Hepatocyte (in vitro differentiated cells): ENCODE measurements around the gene TWSG1. TPM values are rescaled to one million over a fixed set of nuclear protein-coding genes. Genes with fewer than 3 reads are reported as not detected.
"Not testable (repeated sequence)": the region's sequence is repeated elsewhere in the genome, so short reads cannot be mapped to it uniquely, and the experiment has no call there.

Experiments
- DNase-seq: peaks from one replicate; pipeline ENCODE4 v3.0.0-alpha.2; 2016; ENCODE audit warnings: low spot score
- H2AFZ ChIP-seq: fragments of 200-600 bp; sonication (generic); 2 replicates; pipeline ENCODE4 v1.6.0; 2016; ENCODE audit warnings: antibody characterized with exemption, mild to moderate bottlenecking
- H3K27ac ChIP-seq: fragments of 200-600 bp; sonication (generic); 2 replicates; pipeline ENCODE4 v1.5.1; 2016; ENCODE audit warnings: mild to moderate bottlenecking
- H3K27me3 ChIP-seq: fragments of 200-600 bp; sonication (generic); 2 replicates; pipeline ENCODE4 v1.6.1; 2016
- H3K36me3 ChIP-seq: fragments of 200-600 bp; sonication (generic); replicated peaks from 2 replicates; pipeline ENCODE4 v1.5.1; 2016; ENCODE audit warnings: low read depth; ENCODE audit not compliant: insufficient read depth
- H3K4me1 ChIP-seq: fragments of 200-600 bp; sonication (generic); 2 replicates; pipeline ENCODE4 v1.5.1; 2016; ENCODE audit warnings: mild to moderate bottlenecking, moderate library complexity; ENCODE audit not compliant: insufficient read depth
- H3K4me2 ChIP-seq: fragments of 200-600 bp; sonication (generic); 2 replicates; pipeline ENCODE4 v1.6.0; 2016
- H3K4me3 ChIP-seq: fragments of 200-600 bp; sonication (generic); 2 replicates; pipeline ENCODE4 v1.5.1; 2016; ENCODE audit warnings: mild to moderate bottlenecking
- H3K79me2 ChIP-seq: fragments of 200-600 bp; sonication (generic); 2 replicates; pipeline ENCODE4 v1.6.0; 2017; ENCODE audit warnings: mild to moderate bottlenecking
- H3K9me2 ChIP-seq: fragments of 200-600 bp; sonication (generic); replicated peaks from 2 replicates; pipeline ENCODE4 v1.6.0; 2017; ENCODE audit warnings: mild to moderate bottlenecking; ENCODE audit not compliant: insufficient read depth
- H3K9me3 ChIP-seq: fragments of 200-600 bp; sonication (generic); 2 replicates; pipeline ENCODE4 v1.5.1; 2016; ENCODE audit warnings: low read depth, mild to moderate bottlenecking
- H4K20me1 ChIP-seq: fragments of 200-600 bp; sonication (generic); 2 replicates; pipeline ENCODE4 v1.6.0; 2016; ENCODE audit warnings: mild to moderate bottlenecking; ENCODE audit not compliant: insufficient read depth, poor library complexity, severe bottlenecking
- EZH2 ChIP-seq: fragments of 200-600 bp; sonication (generic); IDR thresholded peaks from 2 replicates; pipeline ENCODE4 v1.6.1; 2016; ENCODE audit warnings: antibody characterized with exemption, mild to moderate bottlenecking, borderline replicate concordance
- EZH2phosphoT487 ChIP-seq: fragments of 200-600 bp; sonication (generic); IDR thresholded peaks from one replicate; pipeline ENCODE4 v1.6.1; 2018; ENCODE audit warnings: antibody characterized with exemption, mild to moderate bottlenecking, low read depth, moderate library complexity; ENCODE audit not compliant: unreplicated experiment, severe bottlenecking
- WGBS: methylation state at CpG from one replicate; pipeline ENCODE4 v1.1.6; 2016; ENCODE audit warnings: low lambda C conversion rate; ENCODE audit errors: missing lambda C conversion rate; 5-methylcytosine and 5-hydroxymethylcytosine counted together
- polyA plus RNA-seq: library from polyadenylated mRNA; unstranded; fragments of >200 nt; fragmentation: Nextera tagmentation; extraction: Ambion mirVana; gene quantifications from 2 replicates; pipeline ENCODE4 v1.2.1, GENCODE V29; 2016
- total RNA-seq: library from RNA; depleted of rRNA; stranded (reverse); fragments of >200 nt; gene quantifications from 2 replicates; pipeline ENCODE4 v1.2.3, GENCODE V29; 2014
- TF ChIP-seq, protein P1 (sequence below): fragments of 200-600 bp; sonication (generic); IDR thresholded peaks from 2 replicates; pipeline ENCODE4 v1.5.1; 2016; ENCODE audit warnings: antibody characterized with exemption, mild to moderate bottlenecking; ENCODE audit not compliant: poor library complexity

Gene TWSG1
- total and polyA plus RNA-seq, 2 experiments from 2014 or later = 36.7 to 61.4 TPM

DNA sequence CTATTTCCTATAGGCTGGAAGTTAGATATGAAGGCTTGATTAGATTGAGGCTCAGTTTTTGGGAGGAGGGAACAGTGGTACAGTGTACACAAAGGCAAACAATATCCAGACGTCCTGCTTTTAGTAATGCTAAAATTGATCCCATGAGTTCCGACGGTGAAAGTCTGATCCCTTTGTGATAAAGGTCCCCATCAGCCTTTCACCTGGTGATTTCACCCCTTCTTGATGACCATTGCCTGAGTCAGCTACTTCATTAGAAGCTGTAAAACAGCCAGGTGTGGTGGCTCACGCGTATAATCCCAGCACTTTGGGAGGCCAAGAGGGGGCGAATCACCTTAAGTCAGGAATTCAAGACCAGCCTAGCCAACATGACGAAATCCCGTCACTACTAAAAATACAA, 29.7 kb downstream of the TWSG1 start:
- no peaks in the 10 kb centered on the region for H3K27me3 ChIP-seq
- no peak overlapping the region for H3K4me3 ChIP-seq
- no peaks in the 10 kb centered on the region for H3K9me3 ChIP-seq
- no peak overlapping the region for H3K4me2 ChIP-seq
- WGBS = 77% methylated on average over 8 of the region's 8 CpGs
- no peak for TF ChIP-seq EZH2phosphoT487
- TF ChIP-seq, protein P1, sequence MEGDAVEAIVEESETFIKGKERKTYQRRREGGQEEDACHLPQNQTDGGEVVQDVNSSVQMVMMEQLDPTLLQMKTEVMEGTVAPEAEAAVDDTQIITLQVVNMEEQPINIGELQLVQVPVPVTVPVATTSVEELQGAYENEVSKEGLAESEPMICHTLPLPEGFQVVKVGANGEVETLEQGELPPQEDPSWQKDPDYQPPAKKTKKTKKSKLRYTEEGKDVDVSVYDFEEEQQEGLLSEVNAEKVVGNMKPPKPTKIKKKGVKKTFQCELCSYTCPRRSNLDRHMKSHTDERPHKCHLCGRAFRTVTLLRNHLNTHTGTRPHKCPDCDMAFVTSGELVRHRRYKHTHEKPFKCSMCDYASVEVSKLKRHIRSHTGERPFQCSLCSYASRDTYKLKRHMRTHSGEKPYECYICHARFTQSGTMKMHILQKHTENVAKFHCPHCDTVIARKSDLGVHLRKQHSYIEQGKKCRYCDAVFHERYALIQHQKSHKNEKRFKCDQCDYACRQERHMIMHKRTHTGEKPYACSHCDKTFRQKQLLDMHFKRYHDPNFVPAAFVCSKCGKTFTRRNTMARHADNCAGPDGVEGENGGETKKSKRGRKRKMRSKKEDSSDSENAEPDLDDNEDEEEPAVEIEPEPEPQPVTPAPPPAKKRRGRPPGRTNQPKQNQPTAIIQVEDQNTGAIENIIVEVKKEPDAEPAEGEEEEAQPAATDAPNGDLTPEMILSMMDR = no peak
- no peak for TF ChIP-seq EZH2
- no peak for DNase-seq
- H4K20me1 ChIP-seq = no peaks in the 10 kb centered on the region
- H3K36me3 ChIP-seq = peaks cover 6% of the 10 kb centered on the region
- H2AFZ ChIP-seq = no peak overlapping the region
- H3K9me2 ChIP-seq = no peaks in the 10 kb centered on the region
- no peak overlapping the region for H3K27ac ChIP-seq
- H3K4me1 ChIP-seq = peaks cover 10% of the 10 kb centered on the region
- no peaks in the 10 kb centered on the region for H3K79me2 ChIP-seq

DNA sequence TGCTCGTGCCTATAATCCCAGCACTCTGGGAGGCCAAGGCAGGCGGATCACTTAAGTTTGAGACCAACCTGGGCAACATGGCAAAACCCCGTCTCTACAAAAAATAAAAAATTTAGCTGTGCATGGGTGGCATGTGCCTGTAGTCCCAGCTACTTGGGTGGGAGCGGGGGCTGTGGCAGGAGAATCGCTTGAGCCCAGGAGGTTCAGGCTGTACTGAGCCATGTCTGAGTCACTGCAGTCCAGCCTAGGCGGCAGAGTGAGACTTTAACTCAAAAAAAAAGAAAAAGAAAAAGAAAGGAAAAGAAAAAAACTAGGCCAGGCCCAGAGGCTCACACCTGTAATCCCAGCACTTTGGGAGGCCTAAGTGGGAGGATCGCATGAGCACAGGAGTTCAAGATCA, 30.8 kb downstream of the TWSG1 start:
- Histone ChIP-seq H2AFZ (no peak overlapping the region), H3K9me3 (no peaks in the 10 kb centered on the region), H3K27ac (no peak overlapping the region), H3K4me1 (peaks cover 10% of the 10 kb centered on the region), H3K4me2 (no peak overlapping the region), H3K9me2 (no peaks in the 10 kb centered on the region), H3K27me3 (no peaks in the 10 kb centered on the region), H3K36me3 (peaks cover 6% of the 10 kb centered on the region), H4K20me1 (no peaks in the 10 kb centered on the region), H3K4me3 (no peak overlapping the region), H3K79me2 (no peaks in the 10 kb centered on the region)
- 95% methylated on average over 7 of the region's 7 CpGs for WGBS
- no peak for DNase-seq
- no peak for TF ChIP-seq EZH2
- no peak for TF ChIP-seq EZH2phosphoT487
- TF ChIP-seq, protein P1 = no peak

DNA sequence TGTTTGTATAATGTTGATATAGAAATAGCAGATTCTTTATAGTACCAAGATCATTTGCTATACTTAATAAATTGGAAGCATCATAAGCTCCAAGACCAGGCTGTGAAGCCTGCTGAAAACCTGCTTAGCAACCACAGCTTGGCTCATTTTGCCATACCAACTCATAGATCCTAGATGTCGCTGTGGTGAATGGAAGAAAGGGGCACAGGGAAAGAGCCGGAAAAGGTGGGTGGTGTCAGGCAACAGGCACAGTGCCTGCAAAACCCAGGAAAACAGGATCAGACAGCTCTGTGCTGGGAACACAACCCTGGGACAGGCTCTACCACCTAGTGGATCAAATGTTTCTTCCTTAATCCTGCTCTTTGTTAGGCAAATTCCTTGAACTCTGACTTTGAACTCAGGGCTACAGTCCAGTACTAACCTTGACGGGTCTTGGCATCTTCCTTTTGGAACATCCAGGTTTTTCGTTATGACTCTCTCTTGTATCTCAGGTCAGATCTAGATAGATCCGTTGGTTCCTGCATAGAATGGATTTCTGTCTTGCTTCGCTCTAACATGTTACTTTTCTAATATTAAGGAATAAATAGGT, 31.6 kb downstream of the TWSG1 start:
- H2AFZ ChIP-seq = no peak overlapping the region
- peaks cover 10% of the 10 kb centered on the region for H3K4me1 ChIP-seq
- H3K36me3 ChIP-seq = peaks cover 6% of the 10 kb centered on the region

DNA sequence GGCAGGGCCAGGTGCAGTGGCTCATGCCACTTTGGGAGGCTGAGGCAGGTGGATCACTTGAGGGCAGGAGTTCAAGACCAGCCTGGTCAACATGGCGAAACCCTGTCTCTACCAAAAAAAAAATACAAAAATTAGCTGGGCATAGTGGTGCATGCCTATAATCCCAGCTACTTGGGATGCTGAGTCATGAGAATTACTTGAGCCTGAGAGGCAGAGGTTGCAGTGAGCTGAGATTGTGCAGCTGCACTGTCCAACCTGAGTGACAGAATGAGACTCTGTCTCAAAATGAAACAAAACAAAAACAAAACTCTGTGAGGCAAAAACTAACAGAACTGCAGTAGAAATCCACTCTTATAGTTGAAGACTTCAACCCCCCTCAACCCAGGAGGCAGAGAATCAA, 38.7 kb downstream of the TWSG1 start:
- H3K27me3 ChIP-seq, H2AFZ ChIP-seq, H4K20me1 ChIP-seq, H3K4me1 ChIP-seq, H3K9me2 ChIP-seq, H3K36me3 ChIP-seq, H3K27ac ChIP-seq, H3K9me3 ChIP-seq, DNase-seq, H3K4me3 ChIP-seq, H3K79me2 ChIP-seq, H3K4me2 ChIP-seq: not testable (repeated sequence)
- WGBS = 100% methylated on average over 1 of the region's 1 CpG

More for the DNA sequence above, 31.6 kb downstream of the TWSG1 start:
- H4K20me1 ChIP-seq = no peaks in the 10 kb centered on the region
- H3K79me2 ChIP-seq = no peaks in the 10 kb centered on the region
- H3K9me2 ChIP-seq = no peaks in the 10 kb centered on the region
- H3K4me2 ChIP-seq = no peak overlapping the region
- no peak overlapping the region for H3K4me3 ChIP-seq
- H3K27ac ChIP-seq = no peak overlapping the region
- 64% methylated on average over 6 of the region's 6 CpGs for WGBS
- peak; percentile 61 for DNase-seq
- no peaks in the 10 kb centered on the region for H3K27me3 ChIP-seq
- no peaks in the 10 kb centered on the region for H3K9me3 ChIP-seq
- TF ChIP-seq EZH2 = no peak
- TF ChIP-seq, protein P1 = peak; percentile 40
- TF ChIP-seq EZH2phosphoT487 = no peak
